Neural cell (in vitro differentiated cells): ENCODE data around the gene MUS81. TPM values are rescaled to one million over a fixed set of nuclear protein-coding genes. Genes with fewer than 3 reads are reported as not detected.
A peak's percentile ranks its signal among the peaks of the same experiment; 100 is the strongest.

Experiments used
- H2AFZ ChIP-seq: fragments of 200-600, 300-800 bp; sonication (generic), shearing (Covaris generic); 2 replicates; pipeline ENCODE4 v1.6.0; 2014; ENCODE audit warnings: low read depth, mild to moderate bottlenecking, antibody characterized with exemption, low read length, moderate library complexity
- H3F3A ChIP-seq: fragments of 200-600 bp; shearing (Covaris generic); 2 replicates; pipeline ENCODE4 v1.6.1; 2016; ENCODE audit warnings: mild to moderate bottlenecking, moderate library complexity, mixed read lengths, antibody characterized with exemption, low read length; ENCODE audit not compliant: insufficient read depth, poor library complexity, severe bottlenecking
- H3K27ac ChIP-seq: fragments of 200-600, 300-800 bp; sonication (generic), shearing (Covaris generic); 2 replicates; pipeline ENCODE4 v1.5.1; 2014; ENCODE audit warnings: mild to moderate bottlenecking, low read length, moderate library complexity
- H3K27me3 ChIP-seq: fragments of 300-800, 200-600 bp; sonication (generic), shearing (Covaris generic); 2 replicates; pipeline ENCODE4 v1.6.0; 2014; ENCODE audit warnings: mild to moderate bottlenecking, low read depth, low read length, moderate library complexity; ENCODE audit not compliant: insufficient read depth
- H3K36me3 ChIP-seq: fragments of 300-800, 200-600 bp; sonication (generic), shearing (Covaris generic); 2 replicates; pipeline ENCODE4 v1.5.1; 2014; ENCODE audit warnings: mild to moderate bottlenecking, antibody characterized with exemption, low read length, moderate library complexity; ENCODE audit not compliant: insufficient read depth
- H3K4me2 ChIP-seq: fragments of 300-800, 200-600 bp; sonication (generic), shearing (Covaris generic); 2 replicates; pipeline ENCODE4 v1.6.0; 2014; ENCODE audit warnings: mild to moderate bottlenecking, low read length
- H3K4me3 ChIP-seq: fragments of 300-800, 200-600 bp; sonication (generic), shearing (Covaris generic); 2 replicates; pipeline ENCODE4 v1.5.1; 2014; ENCODE audit warnings: mild to moderate bottlenecking, low read length, moderate library complexity
- H3K79me2 ChIP-seq: fragments of 200-600 bp; shearing (Covaris generic); replicated peaks from 2 replicates; pipeline ENCODE4 v1.6.0; 2014; ENCODE audit warnings: mild to moderate bottlenecking, low read length, moderate library complexity; ENCODE audit not compliant: insufficient read depth
- H3K9ac ChIP-seq: fragments of 300-800, 200-600 bp; sonication (generic), shearing (Covaris generic); 2 replicates; pipeline ENCODE4 v1.6.1; 2016; ENCODE audit warnings: mild to moderate bottlenecking, low read length, mixed read lengths
- H3K9me2 ChIP-seq: fragments of 200-600 bp; shearing (Covaris generic); 2 replicates; pipeline ENCODE4 v1.6.1; 2016; ENCODE audit warnings: mild to moderate bottlenecking, low read length, mixed read lengths; ENCODE audit not compliant: insufficient read depth
- H3K9me3 ChIP-seq: fragments of 200-600, 300-800 bp; sonication (generic), shearing (Covaris generic); 2 replicates; pipeline ENCODE4 v1.6.1; 2016; ENCODE audit warnings: mild to moderate bottlenecking, mixed run types, low read length, moderate library complexity, mixed read lengths
- H4K20me1 ChIP-seq: fragments of 200-600 bp; shearing (Covaris generic); 2 replicates; pipeline ENCODE4 v1.6.1; 2016; ENCODE audit warnings: mild to moderate bottlenecking, mixed run types; ENCODE audit not compliant: insufficient read depth
- CTCF ChIP-seq: fragments of 450-650 bp; IDR thresholded peaks from 2 replicates; pipeline ENCODE4 v1.5.1; 2014; ENCODE audit warnings: antibody characterized with exemption, mild to moderate bottlenecking, moderate library complexity; ENCODE audit not compliant: poor library complexity, severe bottlenecking
- EP300 ChIP-seq: fragments of 450-650 bp; conservative IDR thresholded peaks from 2 replicates; pipeline ENCODE4 v1.6.1; 2014; ENCODE audit warnings: antibody characterized with exemption, mild to moderate bottlenecking, moderate library complexity; ENCODE audit not compliant: poor library complexity, severe bottlenecking
- EZH2 ChIP-seq: fragments of 200-600, 300-800 bp; shearing (Covaris generic), sonication (generic); IDR thresholded peaks from 2 replicates; pipeline ENCODE4 v1.6.1; 2014; ENCODE audit warnings: antibody characterized with exemption, low read length, borderline replicate concordance, mild to moderate bottlenecking; ENCODE audit not compliant: insufficient read depth, poor library complexity, severe bottlenecking
- MXI1 ChIP-seq: fragments of 450-650 bp; conservative IDR thresholded peaks from 2 replicates; pipeline ENCODE4 v1.6.1; 2014; ENCODE audit warnings: antibody characterized with exemption, mild to moderate bottlenecking; ENCODE audit not compliant: poor library complexity, severe bottlenecking
- POLR2AphosphoS5 ChIP-seq: IDR thresholded peaks from 2 replicates; pipeline ENCODE4 v1.6.1; 2012
- RAD21 ChIP-seq: fragments of 450-650 bp; conservative IDR thresholded peaks from 2 replicates; pipeline ENCODE4 v1.6.1; 2014; ENCODE audit warnings: antibody characterized with exemption, mild to moderate bottlenecking, moderate library complexity
- REST ChIP-seq: IDR thresholded peaks from 2 replicates; pipeline ENCODE4 v1.6.1; 2012; ENCODE audit warnings: borderline replicate concordance
- SMC3 ChIP-seq: fragments of 450-650 bp; conservative IDR thresholded peaks from 2 replicates; pipeline ENCODE4 v1.6.1; 2014; ENCODE audit warnings: antibody characterized with exemption, mild to moderate bottlenecking, moderate library complexity; ENCODE audit not compliant: poor library complexity
- TAF1 ChIP-seq: IDR thresholded peaks from 2 replicates; pipeline ENCODE4 v1.6.1; 2012; ENCODE audit warnings: low read depth
- polyA plus RNA-seq: library from polyadenylated mRNA; depleted of rRNA; stranded (reverse); fragments of >200 nt; gene quantifications from 2 replicates; pipeline ENCODE4 v1.2.3, GENCODE V29; 2014

MUS81 gene
- polyA plus RNA-seq, 1 donor from 2014 or later: 183 TPM

- peaks cover 5% of the 10 kb centered on the region for H3K36me3 ChIP-seq
- peak overlapping the region; percentile 90 for H3K4me2 ChIP-seq
- H3K4me3 ChIP-seq: peak overlapping the region; percentile 100
- H3K27ac ChIP-seq: peak overlapping the region; percentile 99
- H2AFZ ChIP-seq: peak overlapping the region; percentile 31
- TF ChIP-seq REST (no peak), EZH2 (no peak), MXI1 (peak; percentile 64), POLR2AphosphoS5 (no peak), TAF1 (no peak)
- H3K9ac ChIP-seq: peak overlapping the region; percentile 91
- H4K20me1 ChIP-seq: peaks cover 48% of the 10 kb centered on the region
- no peaks in the 10 kb centered on the region for H3K9me3 ChIP-seq
- no peaks in the 10 kb centered on the region for H3K27me3 ChIP-seq
- peaks cover 49% of the 10 kb centered on the region for H3K79me2 ChIP-seq
- H3F3A ChIP-seq: peaks cover 5% of the 10 kb centered on the region
- no peaks in the 10 kb centered on the region for H3K9me2 ChIP-seq
Observed at GRCh38 chr11:65856689-65857499, 3.3 kb upstream of the MUS81 start.

- H3K9me3 ChIP-seq: no peaks in the 10 kb centered on the region
- peak overlapping the region; percentile 31 for H2AFZ ChIP-seq
- no peaks in the 10 kb centered on the region for H3K9me2 ChIP-seq
- H3K36me3 ChIP-seq: peaks cover 5% of the 10 kb centered on the region
- H3K9ac ChIP-seq: peak overlapping the region; percentile 91
- peak overlapping the region; percentile 90 for H3K4me2 ChIP-seq
- peak overlapping the region; percentile 100 for H3K4me3 ChIP-seq
- H3K27ac ChIP-seq: peak overlapping the region; percentile 99
- peaks cover 53% of the 10 kb centered on the region for H3K79me2 ChIP-seq
- TF ChIP-seq MXI1: peak; percentile 59
- no peak for TF ChIP-seq RAD21
- no peaks in the 10 kb centered on the region for H3K27me3 ChIP-seq
- H4K20me1 ChIP-seq: peaks cover 48% of the 10 kb centered on the region
- peaks cover 5% of the 10 kb centered on the region for H3F3A ChIP-seq
Observed at GRCh38 chr11:65857500-65857852, 2.8 kb upstream of the MUS81 start.

GRCh38 chr11:65857853-65858680 lies 2.2 kb upstream of the MUS81 start, which contains the start of gene CFL1:
TSS of gene CFL1 (minus strand) at chr11:65858180. CDS start at chr11:65858099, 81 bp downstream.
- peak within 1 kb of the TSS; percentile 31 for H2AFZ ChIP-seq
- H3F3A ChIP-seq: peaks cover 5% of the 10 kb centered on the region
- H3K27me3 ChIP-seq: no peaks in the 10 kb centered on the region
- H3K27ac ChIP-seq: peak within 1 kb of the TSS; percentile 99
- TF ChIP-seq SMC3 (peak; percentile 26), MXI1 (peak; percentile 48), EP300 (peak; percentile 73), CTCF (no peak), POLR2AphosphoS5 (peak; percentile 99), EZH2 (no peak), REST (peak; percentile 85), TAF1 (peak; percentile 92), RAD21 (peak; percentile 28)
- H3K79me2 ChIP-seq: peaks cover 53% of the 10 kb centered on the region
- H3K9me3 ChIP-seq: no peaks in the 10 kb centered on the region
- H3K4me2 ChIP-seq: peak within 1 kb of the TSS; percentile 91
- H3K9me2 ChIP-seq: no peaks in the 10 kb centered on the region
- H3K4me3 ChIP-seq: peak within 1 kb of the TSS; percentile 100
- peaks cover 5% of the 10 kb centered on the region for H3K36me3 ChIP-seq
- H3K9ac ChIP-seq: peak within 1 kb of the TSS; percentile 91
- H4K20me1 ChIP-seq: peaks cover 44% of the 10 kb centered on the region
